GM10248 (cell line): ENCODE data around the gene PHF20.

Source experiments
- CTCF ChIA-PET: fragments of 300-600 bp; sonication (Branson Sonifier 250); formaldehyde crosslinking; extraction: SDS; loops from one replicate; lab custom pipeline; 2021; ENCODE audit warnings: antibody characterized with exemption; lab: Yijun Ruan, JAX
- POLR2A ChIA-PET: fragments of 350-650 bp; sonication (Branson Sonifier 250); formaldehyde crosslinking; extraction: SDS; loops from one replicate; lab custom pipeline; 2020; ENCODE audit warnings: antibody characterized with exemption; lab: Yijun Ruan, JAX
- DNase-seq: peaks from one replicate; pipeline ENCODE4 v3.0.0; 2012; ENCODE audit errors: extremely low spot score
- CTCF ChIP-seq: IDR thresholded peaks from 2 replicates; pipeline ENCODE4 v1.5.1; 2012; ENCODE audit warnings: mild to moderate bottlenecking, low read depth; ENCODE audit errors: extremely low read depth, missing control alignments, control extremely low read depth

The PHF20 gene

GRCh38 chr20:35729836-35730582 is 41.8 kb upstream of the PHF20 start:
- ChIA-PET CTCF (interaction anchor here (1.1 to 1.5 kb wide), 2 partner anchors 10 to 154 kb away, joined by 3 read pairs; no protein-coding TSS in a partner anchor), POLR2A (interaction anchor here (0.9 to 7.0 kb wide), 4 partner anchors 8 to 42 kb away, joined by 4 to 81 read pairs (median 4); partner anchors contain the start of genes PHF20 and RBM39)
- no peak for DNase-seq
- no peak for TF ChIP-seq CTCF

- no peak for TF ChIP-seq CTCF
- no peak for DNase-seq
- POLR2A ChIA-PET = interaction anchor here (0.6 to 7.0 kb wide), 6 partner anchors 9 to 105 kb away, joined by 3 to 81 read pairs (median 4); partner anchors contain the start of genes PHF20 and RBM39
- CTCF ChIA-PET = interaction anchor here (1.5 kb wide), 1 partner anchor 153 kb away, joined by 3 read pairs; no protein-coding TSS in a partner anchor
Observed at GRCh38 chr20:35730583-35731468, 41.0 kb upstream of the PHF20 start.

GRCh38 chr20:35731469-35731788 is 40.4 kb upstream of the PHF20 start:
- no peak for TF ChIP-seq CTCF
- CTCF ChIA-PET = interaction anchor here (1.5 kb wide), 1 partner anchor 153 kb away, joined by 3 read pairs; no protein-coding TSS in a partner anchor
- POLR2A ChIA-PET = interaction anchor here (1.0 to 7.0 kb wide), 3 partner anchors 9 to 13 kb away, joined by 3 to 81 read pairs (median 5); partner anchors contain the start of gene RBM39
- DNase-seq = no peak

GRCh38 chr20:35731862-35732643 is 39.8 kb upstream of the PHF20 start:
- ChIA-PET CTCF (interaction anchor here (1.1 kb wide), 1 partner anchor 10 kb away, joined by 3 read pairs; the partner anchor contains the start of gene RBM39), POLR2A (interaction anchor here (1.0 to 7.0 kb wide), 2 partner anchors 9 to 13 kb away, joined by 4 to 81 read pairs; partner anchors contain the start of gene RBM39)
- no peak for TF ChIP-seq CTCF
- no peak for DNase-seq

- CTCF ChIA-PET = interaction anchor here (1.1 kb wide), 1 partner anchor 9 kb away, joined by 3 read pairs; the partner anchor contains the start of gene RBM39
- no peak for DNase-seq
- TF ChIP-seq CTCF = no peak
- POLR2A ChIA-PET = interaction anchor here (1.0 to 7.0 kb wide), 3 partner anchors 9 to 14 kb away, joined by 3 to 81 read pairs (median 4); partner anchors contain the start of gene RBM39
Observed at GRCh38 chr20:35732644-35732982, 39.2 kb upstream of the PHF20 start.
